Astrocyte (in vitro differentiated cells and primary cell): ENCODE data around the gene CAPZB. TPM values are rescaled to one million over a fixed set of nuclear protein-coding genes. Genes with fewer than 3 reads are reported as not detected.
"Not testable (repeated sequence)": the region's sequence is repeated elsewhere in the genome, so short reads cannot be mapped to it uniquely, and the experiment has no call there.

ENCODE experiments used
- DNase-seq: peaks from one replicate; pipeline ENCODE4 v3.0.0-alpha.2; 2010; ENCODE audit warnings: low read depth
- FAIRE-seq: peaks from 2 replicates; lab custom pipeline; 2011; peaks lifted over from hg19 to GRCh38; lab: Jason Lieb, UNC
- H2AFZ ChIP-seq: 2 replicates; pipeline ENCODE4 v1.6.0; 2012; ENCODE audit warnings: low read depth, low read length, inconsistent platforms
- H3K27ac ChIP-seq: 2 replicates; pipeline ENCODE4 v1.5.1; 2011; ENCODE audit warnings: low read depth, low read length, inconsistent platforms
- H3K27me3 ChIP-seq: 2 replicates; pipeline ENCODE4 v1.6.0; 2011; ENCODE audit warnings: low read length, inconsistent platforms; ENCODE audit not compliant: insufficient read depth
- H3K36me3 ChIP-seq: 2 replicates; pipeline ENCODE4 v1.5.1; 2011; ENCODE audit warnings: low read length, inconsistent platforms; ENCODE audit not compliant: insufficient read depth
- H3K4me1 ChIP-seq: 2 replicates; pipeline ENCODE4 v1.5.1; 2011; ENCODE audit warnings: low read length, inconsistent platforms; ENCODE audit not compliant: insufficient read depth
- H3K4me2 ChIP-seq: 2 replicates; pipeline ENCODE4 v1.6.0; 2012; ENCODE audit warnings: low read length, inconsistent platforms
- H3K4me3 ChIP-seq: 2 replicates; pipeline ENCODE4 v1.5.1; 2011; ENCODE audit warnings: low read depth, mild to moderate bottlenecking, low read length, inconsistent platforms; ENCODE audit not compliant: insufficient read depth
- H3K79me2 ChIP-seq: 2 replicates; pipeline ENCODE4 v1.6.0; 2012; ENCODE audit warnings: mild to moderate bottlenecking, low read length, inconsistent platforms; ENCODE audit not compliant: insufficient read depth
- H3K9ac ChIP-seq: 2 replicates; pipeline ENCODE4 v1.6.0; 2012; ENCODE audit warnings: mild to moderate bottlenecking, low read length, inconsistent platforms
- H3K9me3 ChIP-seq: 2 replicates; pipeline ENCODE4 v1.5.1; 2012; ENCODE audit warnings: low read depth, mild to moderate bottlenecking, low read length, inconsistent platforms; ENCODE audit not compliant: insufficient read depth
- H4K20me1 ChIP-seq: 2 replicates; pipeline ENCODE4 v1.6.0; 2012; ENCODE audit warnings: low read length, inconsistent platforms; ENCODE audit not compliant: insufficient read depth
- H3K27ac Mint-ChIP-seq: one replicate; pipeline ENCODE4 v1.8.0; 2021; ENCODE audit warnings: mild to moderate bottlenecking, mixed read lengths; ENCODE audit not compliant: unreplicated experiment
- H3K27me3 Mint-ChIP-seq: one replicate; pipeline ENCODE4 v1.8.0; 2021; ENCODE audit warnings: low read depth, mixed read lengths; ENCODE audit not compliant: unreplicated experiment
- H3K36me3 Mint-ChIP-seq: one replicate; pipeline ENCODE4 v1.8.0; 2021; ENCODE audit warnings: low read depth, mixed read lengths; ENCODE audit not compliant: unreplicated experiment
- H3K4me1 Mint-ChIP-seq: one replicate; pipeline ENCODE4 v1.8.0; 2021; ENCODE audit warnings: low read depth, mixed read lengths; ENCODE audit not compliant: unreplicated experiment
- H3K4me3 Mint-ChIP-seq: one replicate; pipeline ENCODE4 v1.8.0; 2021; ENCODE audit warnings: mild to moderate bottlenecking, moderate library complexity, mixed read lengths; ENCODE audit not compliant: unreplicated experiment
- H3K9me3 Mint-ChIP-seq: one replicate; pipeline ENCODE4 v1.8.0; 2021; ENCODE audit warnings: mild to moderate bottlenecking, mixed read lengths; ENCODE audit not compliant: unreplicated experiment
- EZH2 ChIP-seq: IDR thresholded peaks from 2 replicates; pipeline ENCODE4 v1.6.1; 2012; ENCODE audit warnings: mild to moderate bottlenecking, low read length, inconsistent platforms; ENCODE audit not compliant: insufficient read depth
- total RNA-seq: library from RNA; stranded (reverse); gene quantifications from 2 replicates; pipeline ENCODE4 v1.2.1, GENCODE V29; 2021
- TF ChIP-seq, protein P1 (sequence below): IDR thresholded peaks from 2 replicates; pipeline ENCODE4 v1.5.1; 2011; ENCODE audit warnings: low read depth, mild to moderate bottlenecking, inconsistent platforms, low read length, moderate library complexity; ENCODE audit not compliant: insufficient read depth

CAPZB gene
- total RNA-seq, 1 donor from 2014 or later, result 458 TPM

GRCh38 chr1:19528438-19528837 is 43.1 kb upstream of the CAPZB start:
- Mint-ChIP-seq H3K36me3 (no peaks in the 10 kb centered on the region), H3K27me3 (peaks cover 2% of the 10 kb centered on the region), H3K9me3 (peaks cover 4% of the 10 kb centered on the region), H3K4me1 (no peaks in the 10 kb centered on the region), H3K4me3 (no peak overlapping the region), H3K27ac (no peak overlapping the region)
- H3K4me1 ChIP-seq, result no peaks in the 10 kb centered on the region
- no peaks in the 10 kb centered on the region for H3K36me3 ChIP-seq
- no peak for DNase-seq
- H3K9ac ChIP-seq, result no peak overlapping the region
- H3K9me3 ChIP-seq, result peaks cover 3% of the 10 kb centered on the region
- no peaks in the 10 kb centered on the region for H3K27me3 ChIP-seq
- no peak overlapping the region for H2AFZ ChIP-seq
- TF ChIP-seq EZH2, result no peak
- TF ChIP-seq, protein P1, sequence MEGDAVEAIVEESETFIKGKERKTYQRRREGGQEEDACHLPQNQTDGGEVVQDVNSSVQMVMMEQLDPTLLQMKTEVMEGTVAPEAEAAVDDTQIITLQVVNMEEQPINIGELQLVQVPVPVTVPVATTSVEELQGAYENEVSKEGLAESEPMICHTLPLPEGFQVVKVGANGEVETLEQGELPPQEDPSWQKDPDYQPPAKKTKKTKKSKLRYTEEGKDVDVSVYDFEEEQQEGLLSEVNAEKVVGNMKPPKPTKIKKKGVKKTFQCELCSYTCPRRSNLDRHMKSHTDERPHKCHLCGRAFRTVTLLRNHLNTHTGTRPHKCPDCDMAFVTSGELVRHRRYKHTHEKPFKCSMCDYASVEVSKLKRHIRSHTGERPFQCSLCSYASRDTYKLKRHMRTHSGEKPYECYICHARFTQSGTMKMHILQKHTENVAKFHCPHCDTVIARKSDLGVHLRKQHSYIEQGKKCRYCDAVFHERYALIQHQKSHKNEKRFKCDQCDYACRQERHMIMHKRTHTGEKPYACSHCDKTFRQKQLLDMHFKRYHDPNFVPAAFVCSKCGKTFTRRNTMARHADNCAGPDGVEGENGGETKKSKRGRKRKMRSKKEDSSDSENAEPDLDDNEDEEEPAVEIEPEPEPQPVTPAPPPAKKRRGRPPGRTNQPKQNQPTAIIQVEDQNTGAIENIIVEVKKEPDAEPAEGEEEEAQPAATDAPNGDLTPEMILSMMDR, result no peak
- no peaks in the 10 kb centered on the region for H4K20me1 ChIP-seq
- no peak for FAIRE-seq
- no peak overlapping the region for H3K4me3 ChIP-seq
- no peak overlapping the region for H3K27ac ChIP-seq
- no peaks in the 10 kb centered on the region for H3K79me2 ChIP-seq
- no peak overlapping the region for H3K4me2 ChIP-seq

GRCh38 chr1:19525607-19526545 is 40.5 kb upstream of the CAPZB start:
- DNase-seq (no peak), FAIRE-seq (no peak)
- no peak overlapping the region for H3K9ac ChIP-seq
- Mint-ChIP-seq H3K9me3 (peaks cover 2% of the 10 kb centered on the region), H3K36me3 (no peaks in the 10 kb centered on the region), H3K4me3 (no peak overlapping the region), H3K27ac (no peak overlapping the region), H3K4me1 (no peaks in the 10 kb centered on the region), H3K27me3 (no peaks in the 10 kb centered on the region)
- H3K79me2 ChIP-seq, result no peaks in the 10 kb centered on the region
- H3K4me3 ChIP-seq, result no peak overlapping the region
- H3K27ac ChIP-seq, result no peak overlapping the region
- no peaks in the 10 kb centered on the region for H4K20me1 ChIP-seq
- no peaks in the 10 kb centered on the region for H3K36me3 ChIP-seq
- H3K4me2 ChIP-seq, result no peak overlapping the region
- H3K9me3 ChIP-seq, result no peaks in the 10 kb centered on the region
- H2AFZ ChIP-seq, result no peak overlapping the region
- H3K4me1 ChIP-seq, result no peaks in the 10 kb centered on the region
- no peak for TF ChIP-seq EZH2
- TF ChIP-seq, protein P1, result no peak
- H3K27me3 ChIP-seq, result no peaks in the 10 kb centered on the region

DNA sequence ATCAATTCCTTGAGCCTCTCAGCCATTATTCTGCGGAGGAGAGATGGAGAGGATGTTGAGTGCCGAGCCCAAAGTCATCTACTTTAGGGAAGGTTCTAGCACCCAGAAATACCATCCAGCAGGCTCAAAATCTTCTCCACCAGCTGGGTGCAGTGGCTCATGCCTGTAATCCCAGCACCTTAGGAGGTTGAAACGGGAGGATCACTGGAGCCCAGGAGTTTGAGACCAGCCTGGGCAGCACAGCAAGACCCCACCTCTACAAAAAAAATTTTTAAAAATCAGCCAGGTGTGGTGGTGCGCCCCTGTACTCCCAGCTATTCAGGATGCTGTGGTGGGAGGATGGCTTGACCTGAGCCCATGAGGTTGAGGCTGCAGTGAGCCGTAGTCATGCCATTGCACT is 39.5 kb upstream of the CAPZB start:
- H3K9me3 Mint-ChIP-seq, result peaks cover 2% of the 10 kb centered on the region
- FAIRE-seq, result no peak

DNA sequence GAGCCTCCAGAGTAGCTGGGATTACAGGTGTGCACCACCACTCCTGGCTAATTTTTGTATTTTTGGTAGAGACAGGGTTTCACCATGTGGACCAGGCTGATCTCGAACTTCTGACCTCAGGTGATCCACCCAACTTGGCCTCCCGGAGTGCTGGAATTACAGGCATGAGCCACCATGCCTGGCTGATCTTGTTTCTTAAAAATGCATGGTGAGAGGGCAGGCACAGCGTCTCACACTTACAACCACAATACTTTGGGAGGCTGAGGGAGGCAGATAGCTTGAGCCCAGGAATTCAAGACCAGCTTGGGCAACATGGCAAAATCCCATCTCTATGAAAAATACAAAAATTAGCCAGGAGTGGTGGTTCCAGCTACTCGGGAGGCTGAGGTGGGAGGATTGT is 37.2 kb upstream of the CAPZB start:
- not testable (repeated sequence) for H3K36me3 ChIP-seq, H3K4me1 Mint-ChIP-seq, H3K36me3 Mint-ChIP-seq, H3K79me2 ChIP-seq, H3K27ac Mint-ChIP-seq, H3K9me3 Mint-ChIP-seq, H3K9ac ChIP-seq, H3K27ac ChIP-seq, H4K20me1 ChIP-seq, H3K9me3 ChIP-seq, H3K4me3 Mint-ChIP-seq, FAIRE-seq, H3K4me3 ChIP-seq, H3K4me2 ChIP-seq, H3K4me1 ChIP-seq, H3K27me3 ChIP-seq, DNase-seq, H2AFZ ChIP-seq, H3K27me3 Mint-ChIP-seq

More for the DNA sequence above, 39.5 kb upstream of the CAPZB start:
- Histone ChIP-seq H3K27ac (no peak overlapping the region), H3K79me2 (no peaks in the 10 kb centered on the region), H3K36me3 (no peaks in the 10 kb centered on the region), H4K20me1 (no peaks in the 10 kb centered on the region), H3K4me3 (no peak overlapping the region), H3K27me3 (no peaks in the 10 kb centered on the region), H2AFZ (no peak overlapping the region), H3K4me2 (no peak overlapping the region), H3K9ac (no peak overlapping the region), H3K9me3 (no peaks in the 10 kb centered on the region), H3K4me1 (no peaks in the 10 kb centered on the region)
- Mint-ChIP-seq H3K36me3 (no peaks in the 10 kb centered on the region), H3K4me3 (no peak overlapping the region), H3K27ac (no peak overlapping the region), H3K27me3 (no peaks in the 10 kb centered on the region), H3K4me1 (no peaks in the 10 kb centered on the region)
- TF ChIP-seq EZH2, result no peak
- TF ChIP-seq, protein P1, result no peak
- DNase-seq, result no peak
